Measurements from ENCODE around the gene PRKAG2. TPM values are rescaled to one million over a fixed set of nuclear protein-coding genes. Genes with fewer than 3 reads are reported as not detected.

PRKAG2 gene
- polyA plus RNA-seq, 1 of the 3 experiments (the other 2 are of a cell fraction) = 51.6 TPM

DNA sequence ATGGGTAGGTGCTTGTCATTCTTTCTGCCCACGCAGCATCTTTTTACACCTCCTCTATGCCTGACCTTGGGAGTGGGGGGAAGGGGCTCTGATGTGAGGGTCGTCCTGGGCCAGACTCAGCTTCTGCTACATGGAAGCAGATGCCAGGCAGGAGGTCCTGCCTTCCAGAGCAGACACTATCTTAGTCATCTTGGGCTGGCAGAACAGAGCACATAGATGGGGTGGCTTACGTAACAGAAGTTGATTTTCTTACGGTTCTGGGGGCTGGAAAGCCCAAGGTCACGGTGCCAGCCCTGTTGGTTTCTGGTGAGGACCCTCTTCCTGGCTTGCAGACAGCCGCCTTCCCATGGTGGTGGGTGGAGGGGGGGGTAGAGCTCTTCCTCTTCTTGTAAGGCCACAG, 159.0 kb downstream of the PRKAG2 start:
- H3K27me3 ChIP-seq (ENCODE audit: insufficient read depth) = no peaks in the 10 kb centered on the region
- H3K36me3 ChIP-seq (replicated peaks in 1 of 2; ENCODE audit: control insufficient read depth in 1 of 2, insufficient read depth in 2 of 2, low read length in 1 of 2) = no peaks in the 10 kb centered on the region
- no peak overlapping the region for H3K9ac ChIP-seq
- no peaks in the 10 kb centered on the region for H3K79me2 ChIP-seq (ENCODE audit: insufficient read depth)
- ChIA-PET POLR2A (no interaction called here), CTCF (interaction anchor here (0.6 to 2.8 kb wide), 8 partner anchors 11 to 270 kb away, joined by 3 to 15 read pairs (median 3); no protein-coding TSS in a partner anchor)
- WGBS (ENCODE audit: low lambda C conversion rate) = 67% methylated on average over 6 of the region's 6 CpGs
- H3K4me2 ChIP-seq = no peak overlapping the region
- H3K9me2 ChIP-seq = no peaks in the 10 kb centered on the region
- peaks cover 0 to 7% of the 10 kb centered on the region in 2 experiments; a peak in 1 of 4 replicates for H3K4me1 ChIP-seq (ENCODE audit: control insufficient read depth in 1 of 2, insufficient read depth in 2 of 2, low read depth in 1 of 2, low read length in 1 of 2)
- DNase-seq = no peak
- H3K9me3 ChIP-seq = no peaks in the 10 kb centered on the region
- H3K27ac ChIP-seq (ENCODE audit: low read depth in 2 of 2, low read length in 1 of 2) = no peak overlapping the region
- no peaks in the 10 kb centered on the region for H4K20me1 ChIP-seq (ENCODE audit: insufficient read depth)
- no peak overlapping the region for H2AFZ ChIP-seq (ENCODE audit: low read depth)
- TF ChIP-seq YY1 (IDR thresholded peaks at IDR 0.05; ENCODE audit: low read depth) (no peak), RAD21 (IDR thresholded peaks at IDR 0.05; ENCODE audit: low read length) (no peak), JUND (IDR thresholded peaks at IDR 0.05) (no peak), EZH2phosphoT487 (IDR thresholded peaks at IDR 0.05; ENCODE audit: borderline replicate concordance, low read depth) (no peak), FOXJ3 (CRISPR knock-in tag; IDR thresholded peaks at IDR 0.05) (no peak), SIN3A (IDR thresholded peaks at IDR 0.05; ENCODE audit: borderline replicate concordance, low read depth, low read length) (no peak), ELF1 (IDR thresholded peaks at IDR 0.05) (no peak), TAF1 (IDR thresholded peaks at IDR 0.05; ENCODE audit: borderline replicate concordance, low read depth, low read length) (no peak), GABPA (IDR thresholded peaks at IDR 0.05; ENCODE audit: low read depth) (no peak)
- TF ChIP-seq, protein P1, sequence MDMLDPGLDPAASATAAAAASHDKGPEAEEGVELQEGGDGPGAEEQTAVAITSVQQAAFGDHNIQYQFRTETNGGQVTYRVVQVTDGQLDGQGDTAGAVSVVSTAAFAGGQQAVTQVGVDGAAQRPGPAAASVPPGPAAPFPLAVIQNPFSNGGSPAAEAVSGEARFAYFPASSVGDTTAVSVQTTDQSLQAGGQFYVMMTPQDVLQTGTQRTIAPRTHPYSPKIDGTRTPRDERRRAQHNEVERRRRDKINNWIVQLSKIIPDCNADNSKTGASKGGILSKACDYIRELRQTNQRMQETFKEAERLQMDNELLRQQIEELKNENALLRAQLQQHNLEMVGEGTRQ (IDR thresholded peaks at IDR 0.05; ENCODE audit: borderline replicate concordance, low read depth, low read length) = no peak
- TF ChIP-seq, protein P2, sequence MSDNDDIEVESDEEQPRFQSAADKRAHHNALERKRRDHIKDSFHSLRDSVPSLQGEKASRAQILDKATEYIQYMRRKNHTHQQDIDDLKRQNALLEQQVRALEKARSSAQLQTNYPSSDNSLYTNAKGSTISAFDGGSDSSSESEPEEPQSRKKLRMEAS (IDR thresholded peaks at IDR 0.05; ENCODE audit: low read depth) = no peak
- TF ChIP-seq, protein P3, sequence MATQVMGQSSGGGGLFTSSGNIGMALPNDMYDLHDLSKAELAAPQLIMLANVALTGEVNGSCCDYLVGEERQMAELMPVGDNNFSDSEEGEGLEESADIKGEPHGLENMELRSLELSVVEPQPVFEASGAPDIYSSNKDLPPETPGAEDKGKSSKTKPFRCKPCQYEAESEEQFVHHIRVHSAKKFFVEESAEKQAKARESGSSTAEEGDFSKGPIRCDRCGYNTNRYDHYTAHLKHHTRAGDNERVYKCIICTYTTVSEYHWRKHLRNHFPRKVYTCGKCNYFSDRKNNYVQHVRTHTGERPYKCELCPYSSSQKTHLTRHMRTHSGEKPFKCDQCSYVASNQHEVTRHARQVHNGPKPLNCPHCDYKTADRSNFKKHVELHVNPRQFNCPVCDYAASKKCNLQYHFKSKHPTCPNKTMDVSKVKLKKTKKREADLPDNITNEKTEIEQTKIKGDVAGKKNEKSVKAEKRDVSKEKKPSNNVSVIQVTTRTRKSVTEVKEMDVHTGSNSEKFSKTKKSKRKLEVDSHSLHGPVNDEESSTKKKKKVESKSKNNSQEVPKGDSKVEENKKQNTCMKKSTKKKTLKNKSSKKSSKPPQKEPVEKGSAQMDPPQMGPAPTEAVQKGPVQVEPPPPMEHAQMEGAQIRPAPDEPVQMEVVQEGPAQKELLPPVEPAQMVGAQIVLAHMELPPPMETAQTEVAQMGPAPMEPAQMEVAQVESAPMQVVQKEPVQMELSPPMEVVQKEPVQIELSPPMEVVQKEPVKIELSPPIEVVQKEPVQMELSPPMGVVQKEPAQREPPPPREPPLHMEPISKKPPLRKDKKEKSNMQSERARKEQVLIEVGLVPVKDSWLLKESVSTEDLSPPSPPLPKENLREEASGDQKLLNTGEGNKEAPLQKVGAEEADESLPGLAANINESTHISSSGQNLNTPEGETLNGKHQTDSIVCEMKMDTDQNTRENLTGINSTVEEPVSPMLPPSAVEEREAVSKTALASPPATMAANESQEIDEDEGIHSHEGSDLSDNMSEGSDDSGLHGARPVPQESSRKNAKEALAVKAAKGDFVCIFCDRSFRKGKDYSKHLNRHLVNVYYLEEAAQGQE (IDR thresholded peaks at IDR 0.05; ENCODE audit: low read depth, low read length) = no peak
- TF ChIP-seq, protein P4, sequence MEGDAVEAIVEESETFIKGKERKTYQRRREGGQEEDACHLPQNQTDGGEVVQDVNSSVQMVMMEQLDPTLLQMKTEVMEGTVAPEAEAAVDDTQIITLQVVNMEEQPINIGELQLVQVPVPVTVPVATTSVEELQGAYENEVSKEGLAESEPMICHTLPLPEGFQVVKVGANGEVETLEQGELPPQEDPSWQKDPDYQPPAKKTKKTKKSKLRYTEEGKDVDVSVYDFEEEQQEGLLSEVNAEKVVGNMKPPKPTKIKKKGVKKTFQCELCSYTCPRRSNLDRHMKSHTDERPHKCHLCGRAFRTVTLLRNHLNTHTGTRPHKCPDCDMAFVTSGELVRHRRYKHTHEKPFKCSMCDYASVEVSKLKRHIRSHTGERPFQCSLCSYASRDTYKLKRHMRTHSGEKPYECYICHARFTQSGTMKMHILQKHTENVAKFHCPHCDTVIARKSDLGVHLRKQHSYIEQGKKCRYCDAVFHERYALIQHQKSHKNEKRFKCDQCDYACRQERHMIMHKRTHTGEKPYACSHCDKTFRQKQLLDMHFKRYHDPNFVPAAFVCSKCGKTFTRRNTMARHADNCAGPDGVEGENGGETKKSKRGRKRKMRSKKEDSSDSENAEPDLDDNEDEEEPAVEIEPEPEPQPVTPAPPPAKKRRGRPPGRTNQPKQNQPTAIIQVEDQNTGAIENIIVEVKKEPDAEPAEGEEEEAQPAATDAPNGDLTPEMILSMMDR (IDR thresholded peaks at IDR 0.05) = no peak
- no peaks in the 10 kb centered on the region for H3F3A ChIP-seq (replicated peaks; ENCODE audit: insufficient read depth)
- H3K4me3 ChIP-seq (ENCODE audit: low read depth in 2 of 2, low read length in 1 of 2) = no peak overlapping the region
